ENCODE data around the gene FAM20B. TPM values are rescaled to one million over a fixed set of nuclear protein-coding genes. Genes with fewer than 3 reads are reported as not detected.

The FAM20B gene
- total and polyA plus RNA-seq, 2 experiments from 2014 or later = 5.3 to 22.5 TPM

DNA sequence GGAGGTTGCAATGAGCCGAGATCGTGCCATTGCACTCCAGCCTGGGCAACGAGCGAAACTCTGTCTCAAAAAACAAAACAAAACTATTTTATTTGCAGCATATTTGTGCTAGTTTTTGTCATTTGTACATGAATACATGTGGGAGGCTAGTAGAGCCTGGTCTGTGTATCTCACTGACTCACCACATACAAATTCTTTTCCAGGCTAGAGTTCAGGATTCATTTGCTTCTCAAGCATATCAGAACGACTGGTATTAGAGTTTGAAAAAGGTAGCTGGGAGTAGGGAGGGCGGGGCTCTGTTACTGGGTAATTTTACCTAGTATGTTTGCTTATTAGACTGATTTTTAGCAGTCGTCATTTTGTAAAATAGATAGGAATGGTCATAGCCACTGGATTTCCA, 51.7 kb downstream of the FAM20B start:
- Histone ChIP-seq H3K36me3 (ENCODE audit: insufficient read depth) (no peaks in the 10 kb centered on the region), H3F3A (replicated peaks; ENCODE audit: low read depth) (no peaks in the 10 kb centered on the region; the same call in 1 of the 2 replicates), H4K20me1 (replicated peaks; ENCODE audit: insufficient read depth) (no peaks in the 10 kb centered on the region), H2AFZ (no peak overlapping the region), H3K79me2 (replicated peaks; ENCODE audit: insufficient read depth) (no peaks in the 10 kb centered on the region), H3K27me3 (ENCODE audit: insufficient read depth) (no peaks in the 10 kb centered on the region), H3K27ac (ENCODE audit: low read depth) (no peak overlapping the region), H3K9me2 (ENCODE audit: insufficient read depth) (no peaks in the 10 kb centered on the region), H3K4me1 (ENCODE audit: insufficient read depth) (no peaks in the 10 kb centered on the region; the same call in 1 of the 2 replicates), H3K4me2 (no peak overlapping the region), H3K4me3 (no peak overlapping the region)
- peaks cover 11% of the 10 kb centered on the region for H3K4me1 Mint-ChIP-seq
- no peak overlapping the region for H3K27ac Mint-ChIP-seq
- DNase-seq (ENCODE audit: low spot score) = no peak
- no peaks in the 10 kb centered on the region for H3K27me3 Mint-ChIP-seq (ENCODE audit: insufficient read depth, low read depth, poor library complexity)
- H3K36me3 Mint-ChIP-seq (ENCODE audit: low read depth) = no peaks in the 10 kb centered on the region; the same call in 2 of the 3 replicates
- H3K4me3 Mint-ChIP-seq = no peak overlapping the region
- ATAC-seq = no peak
- TF ChIP-seq POLR2AphosphoS5 (IDR thresholded peaks at IDR 0.05; ENCODE audit: low read depth) (no peak), ZNF114 (CRISPR knock-in tag; IDR thresholded peaks at IDR 0.05) (no peak), EZH2 (IDR thresholded peaks at IDR 0.05; ENCODE audit: low read depth, unreplicated experiment) (no peak), NANOG (IDR thresholded peaks at IDR 0.05; ENCODE audit: borderline replicate concordance) (no peak), ZNF331 (CRISPR knock-in tag; IDR thresholded peaks at IDR 0.05; ENCODE audit: low read depth) (no peak), CREB1 (CRISPR knock-in tag; IDR thresholded peaks at IDR 0.05; ENCODE audit: low read depth) (no peak), JUNB (IDR thresholded peaks at IDR 0.05; ENCODE audit: unreplicated experiment) (no peak), STAT1 (IDR thresholded peaks at IDR 0.05; ENCODE audit: unreplicated experiment) (no peak), EZH2phosphoT487 (IDR thresholded peaks at IDR 0.05; ENCODE audit: unreplicated experiment) (no peak)
- TF ChIP-seq, protein P1, sequence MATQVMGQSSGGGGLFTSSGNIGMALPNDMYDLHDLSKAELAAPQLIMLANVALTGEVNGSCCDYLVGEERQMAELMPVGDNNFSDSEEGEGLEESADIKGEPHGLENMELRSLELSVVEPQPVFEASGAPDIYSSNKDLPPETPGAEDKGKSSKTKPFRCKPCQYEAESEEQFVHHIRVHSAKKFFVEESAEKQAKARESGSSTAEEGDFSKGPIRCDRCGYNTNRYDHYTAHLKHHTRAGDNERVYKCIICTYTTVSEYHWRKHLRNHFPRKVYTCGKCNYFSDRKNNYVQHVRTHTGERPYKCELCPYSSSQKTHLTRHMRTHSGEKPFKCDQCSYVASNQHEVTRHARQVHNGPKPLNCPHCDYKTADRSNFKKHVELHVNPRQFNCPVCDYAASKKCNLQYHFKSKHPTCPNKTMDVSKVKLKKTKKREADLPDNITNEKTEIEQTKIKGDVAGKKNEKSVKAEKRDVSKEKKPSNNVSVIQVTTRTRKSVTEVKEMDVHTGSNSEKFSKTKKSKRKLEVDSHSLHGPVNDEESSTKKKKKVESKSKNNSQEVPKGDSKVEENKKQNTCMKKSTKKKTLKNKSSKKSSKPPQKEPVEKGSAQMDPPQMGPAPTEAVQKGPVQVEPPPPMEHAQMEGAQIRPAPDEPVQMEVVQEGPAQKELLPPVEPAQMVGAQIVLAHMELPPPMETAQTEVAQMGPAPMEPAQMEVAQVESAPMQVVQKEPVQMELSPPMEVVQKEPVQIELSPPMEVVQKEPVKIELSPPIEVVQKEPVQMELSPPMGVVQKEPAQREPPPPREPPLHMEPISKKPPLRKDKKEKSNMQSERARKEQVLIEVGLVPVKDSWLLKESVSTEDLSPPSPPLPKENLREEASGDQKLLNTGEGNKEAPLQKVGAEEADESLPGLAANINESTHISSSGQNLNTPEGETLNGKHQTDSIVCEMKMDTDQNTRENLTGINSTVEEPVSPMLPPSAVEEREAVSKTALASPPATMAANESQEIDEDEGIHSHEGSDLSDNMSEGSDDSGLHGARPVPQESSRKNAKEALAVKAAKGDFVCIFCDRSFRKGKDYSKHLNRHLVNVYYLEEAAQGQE (IDR thresholded peaks at IDR 0.05; ENCODE audit: unreplicated experiment) = no peak
- TF ChIP-seq, protein P2, sequence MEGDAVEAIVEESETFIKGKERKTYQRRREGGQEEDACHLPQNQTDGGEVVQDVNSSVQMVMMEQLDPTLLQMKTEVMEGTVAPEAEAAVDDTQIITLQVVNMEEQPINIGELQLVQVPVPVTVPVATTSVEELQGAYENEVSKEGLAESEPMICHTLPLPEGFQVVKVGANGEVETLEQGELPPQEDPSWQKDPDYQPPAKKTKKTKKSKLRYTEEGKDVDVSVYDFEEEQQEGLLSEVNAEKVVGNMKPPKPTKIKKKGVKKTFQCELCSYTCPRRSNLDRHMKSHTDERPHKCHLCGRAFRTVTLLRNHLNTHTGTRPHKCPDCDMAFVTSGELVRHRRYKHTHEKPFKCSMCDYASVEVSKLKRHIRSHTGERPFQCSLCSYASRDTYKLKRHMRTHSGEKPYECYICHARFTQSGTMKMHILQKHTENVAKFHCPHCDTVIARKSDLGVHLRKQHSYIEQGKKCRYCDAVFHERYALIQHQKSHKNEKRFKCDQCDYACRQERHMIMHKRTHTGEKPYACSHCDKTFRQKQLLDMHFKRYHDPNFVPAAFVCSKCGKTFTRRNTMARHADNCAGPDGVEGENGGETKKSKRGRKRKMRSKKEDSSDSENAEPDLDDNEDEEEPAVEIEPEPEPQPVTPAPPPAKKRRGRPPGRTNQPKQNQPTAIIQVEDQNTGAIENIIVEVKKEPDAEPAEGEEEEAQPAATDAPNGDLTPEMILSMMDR (conservative IDR thresholded peaks at IDR 0.05; ENCODE audit: low read depth in 2 of 2) = no peak
- TF ChIP-seq, protein P3, sequence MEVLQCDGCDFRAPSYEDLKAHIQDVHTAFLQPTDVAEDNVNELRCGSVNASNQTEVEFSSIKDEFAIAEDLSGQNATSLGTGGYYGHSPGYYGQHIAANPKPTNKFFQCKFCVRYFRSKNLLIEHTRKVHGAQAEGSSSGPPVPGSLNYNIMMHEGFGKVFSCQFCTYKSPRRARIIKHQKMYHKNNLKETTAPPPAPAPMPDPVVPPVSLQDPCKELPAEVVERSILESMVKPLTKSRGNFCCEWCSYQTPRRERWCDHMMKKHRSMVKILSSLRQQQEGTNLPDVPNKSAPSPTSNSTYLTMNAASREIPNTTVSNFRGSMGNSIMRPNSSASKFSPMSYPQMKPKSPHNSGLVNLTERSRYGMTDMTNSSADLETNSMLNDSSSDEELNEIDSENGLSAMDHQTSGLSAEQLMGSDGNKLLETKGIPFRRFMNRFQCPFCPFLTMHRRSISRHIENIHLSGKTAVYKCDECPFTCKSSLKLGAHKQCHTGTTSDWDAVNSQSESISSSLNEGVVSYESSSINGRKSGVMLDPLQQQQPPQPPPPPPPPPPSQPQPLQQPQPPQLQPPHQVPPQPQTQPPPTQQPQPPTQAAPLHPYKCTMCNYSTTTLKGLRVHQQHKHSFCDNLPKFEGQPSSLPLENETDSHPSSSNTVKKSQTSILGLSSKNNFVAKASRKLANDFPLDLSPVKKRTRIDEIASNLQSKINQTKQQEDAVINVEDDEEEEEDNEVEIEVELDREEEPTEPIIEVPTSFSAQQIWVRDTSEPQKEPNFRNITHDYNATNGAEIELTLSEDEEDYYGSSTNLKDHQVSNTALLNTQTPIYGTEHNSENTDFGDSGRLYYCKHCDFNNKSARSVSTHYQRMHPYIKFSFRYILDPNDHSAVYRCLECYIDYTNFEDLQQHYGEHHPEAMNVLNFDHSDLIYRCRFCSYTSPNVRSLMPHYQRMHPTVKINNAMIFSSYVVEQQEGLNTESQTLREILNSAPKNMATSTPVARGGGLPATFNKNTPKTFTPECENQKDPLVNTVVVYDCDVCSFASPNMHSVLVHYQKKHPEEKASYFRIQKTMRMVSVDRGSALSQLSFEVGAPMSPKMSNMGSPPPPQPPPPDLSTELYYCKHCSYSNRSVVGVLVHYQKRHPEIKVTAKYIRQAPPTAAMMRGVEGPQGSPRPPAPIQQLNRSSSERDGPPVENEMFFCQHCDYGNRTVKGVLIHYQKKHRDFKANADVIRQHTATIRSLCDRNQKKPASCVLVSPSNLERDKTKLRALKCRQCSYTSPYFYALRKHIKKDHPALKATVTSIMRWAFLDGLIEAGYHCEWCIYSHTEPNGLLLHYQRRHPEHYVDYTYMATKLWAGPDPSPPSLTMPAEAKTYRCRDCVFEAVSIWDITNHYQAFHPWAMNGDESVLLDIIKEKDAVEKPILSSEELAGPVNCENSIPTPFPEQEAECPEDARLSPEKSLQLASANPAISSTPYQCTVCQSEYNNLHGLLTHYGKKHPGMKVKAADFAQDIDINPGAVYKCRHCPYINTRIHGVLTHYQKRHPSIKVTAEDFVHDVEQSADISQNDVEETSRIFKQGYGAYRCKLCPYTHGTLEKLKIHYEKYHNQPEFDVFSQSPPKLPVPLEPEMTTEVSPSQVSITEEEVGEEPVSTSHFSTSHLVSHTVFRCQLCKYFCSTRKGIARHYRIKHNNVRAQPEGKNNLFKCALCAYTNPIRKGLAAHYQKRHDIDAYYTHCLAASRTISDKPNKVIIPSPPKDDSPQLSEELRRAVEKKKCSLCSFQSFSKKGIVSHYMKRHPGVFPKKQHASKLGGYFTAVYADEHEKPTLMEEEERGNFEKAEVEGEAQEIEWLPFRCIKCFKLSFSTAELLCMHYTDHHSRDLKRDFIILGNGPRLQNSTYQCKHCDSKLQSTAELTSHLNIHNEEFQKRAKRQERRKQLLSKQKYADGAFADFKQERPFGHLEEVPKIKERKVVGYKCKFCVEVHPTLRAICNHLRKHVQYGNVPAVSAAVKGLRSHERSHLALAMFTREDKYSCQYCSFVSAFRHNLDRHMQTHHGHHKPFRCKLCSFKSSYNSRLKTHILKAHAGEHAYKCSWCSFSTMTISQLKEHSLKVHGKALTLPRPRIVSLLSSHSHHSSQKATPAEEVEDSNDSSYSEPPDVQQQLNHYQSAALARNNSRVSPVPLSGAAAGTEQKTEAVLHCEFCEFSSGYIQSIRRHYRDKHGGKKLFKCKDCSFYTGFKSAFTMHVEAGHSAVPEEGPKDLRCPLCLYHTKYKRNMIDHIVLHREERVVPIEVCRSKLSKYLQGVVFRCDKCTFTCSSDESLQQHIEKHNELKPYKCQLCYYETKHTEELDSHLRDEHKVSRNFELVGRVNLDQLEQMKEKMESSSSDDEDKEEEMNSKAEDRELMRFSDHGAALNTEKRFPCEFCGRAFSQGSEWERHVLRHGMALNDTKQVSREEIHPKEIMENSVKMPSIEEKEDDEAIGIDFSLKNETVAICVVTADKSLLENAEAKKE (CRISPR knock-in tag; IDR thresholded peaks at IDR 0.05) = no peak
- TF ChIP-seq, protein P4, sequence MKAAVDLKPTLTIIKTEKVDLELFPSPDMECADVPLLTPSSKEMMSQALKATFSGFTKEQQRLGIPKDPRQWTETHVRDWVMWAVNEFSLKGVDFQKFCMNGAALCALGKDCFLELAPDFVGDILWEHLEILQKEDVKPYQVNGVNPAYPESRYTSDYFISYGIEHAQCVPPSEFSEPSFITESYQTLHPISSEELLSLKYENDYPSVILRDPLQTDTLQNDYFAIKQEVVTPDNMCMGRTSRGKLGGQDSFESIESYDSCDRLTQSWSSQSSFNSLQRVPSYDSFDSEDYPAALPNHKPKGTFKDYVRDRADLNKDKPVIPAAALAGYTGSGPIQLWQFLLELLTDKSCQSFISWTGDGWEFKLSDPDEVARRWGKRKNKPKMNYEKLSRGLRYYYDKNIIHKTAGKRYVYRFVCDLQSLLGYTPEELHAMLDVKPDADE (IDR thresholded peaks at IDR 0.05) = no peak
- no peaks in the 10 kb centered on the region for H3K9me3 Mint-ChIP-seq

All from GM23338 (cell line).